Fibroblast of the conjunctiva (primary cell): ENCODE results near the gene ZNF774.
A peak's percentile ranks its signal among the peaks of the same experiment; 100 is the strongest.
"Not testable (repeated sequence)": the region's sequence is repeated elsewhere in the genome, so short reads cannot be mapped to it uniquely, and the experiment has no call there.

ENCODE experiments used
- DNase-seq: peaks from one replicate; pipeline ENCODE4 v3.0.0-alpha.2; 2010; ENCODE audit warnings: low read depth

Gene ZNF774

GRCh38 chr15:90393040-90393439 lies 41.0 kb downstream of the ZNF774 start:
- DNase-seq: no peak

GRCh38 chr15:90394074-90394473 lies 42.0 kb downstream of the ZNF774 start:
- no peak for DNase-seq

- DNase-seq: no peak
These were observed 42.8 kb downstream of the ZNF774 start for GRCh38 chr15:90394748-90395442.

- no peak for DNase-seq
These were observed 44.2 kb downstream of the ZNF774 start for GRCh38 chr15:90396321-90396720.

- DNase-seq: no peak
These were observed 48.1 kb downstream of the ZNF774 start for GRCh38 chr15:90400005-90400758.

- DNase-seq: peak; percentile 96
These were observed 48.8 kb downstream of the ZNF774 start for GRCh38 chr15:90400759-90401314.

- no peak for DNase-seq
These were observed 49.4 kb downstream of the ZNF774 start for GRCh38 chr15:90401495-90401894.

- peak; percentile 76 for DNase-seq
These were observed 50.1 kb downstream of the ZNF774 start for GRCh38 chr15:90402223-90402622.

GRCh38 chr15:90402767-90403166 lies 50.7 kb downstream of the ZNF774 start:
- no peak for DNase-seq

GRCh38 chr15:90405055-90405607 lies 53.0 kb downstream of the ZNF774 start:
- no peak for DNase-seq

GRCh38 chr15:90407336-90407735 lies 55.3 kb downstream of the ZNF774 start:
- no peak for DNase-seq

- DNase-seq: peak; percentile 14
These were observed 55.8 kb downstream of the ZNF774 start for GRCh38 chr15:90407871-90408317.

GRCh38 chr15:90408657-90409056 lies 56.6 kb downstream of the ZNF774 start:
- no peak for DNase-seq

GRCh38 chr15:90409587-90409986 lies 57.5 kb downstream of the ZNF774 start:
- DNase-seq: not testable (repeated sequence)

GRCh38 chr15:90410316-90410715 lies 58.2 kb downstream of the ZNF774 start:
- not testable (repeated sequence) for DNase-seq

- DNase-seq: no peak
These were observed 59.1 kb downstream of the ZNF774 start for GRCh38 chr15:90411176-90411575.
